ENCODE results near the gene BIRC2.

GRCh38 chr11:102384419-102385079, 37.5 kb downstream of the BIRC2 start:
- TF ChIP-seq CTCF (IDR thresholded peaks at IDR 0.05) (no peak), POLR2A (IDR thresholded peaks at IDR 0.05) (no peak)

All from testis (tissue), 2 donors.